HG03469 (cell line): Measurements from ENCODE around the gene CACNA1G.

Source experiments
- ATAC-seq: cut with Tn5 transposase; IDR thresholded peaks from one replicate; pipeline ENCODE4 v1.9.1; 2021; ENCODE audit warnings: mild to moderate bottlenecking, moderate library complexity, moderate number of reproducible peaks; ENCODE audit not compliant: unreplicated experiment

The CACNA1G gene

GRCh38 chr17:50642722-50643656, 82.5 kb downstream of the CACNA1G start:
- no peak for ATAC-seq

GRCh38 chr17:50645748-50646682, 85.5 kb downstream of the CACNA1G start:
- no peak for ATAC-seq

- ATAC-seq = no peak
Observed at GRCh38 chr17:50647187-50647586, 86.7 kb downstream of the CACNA1G start.

DNA sequence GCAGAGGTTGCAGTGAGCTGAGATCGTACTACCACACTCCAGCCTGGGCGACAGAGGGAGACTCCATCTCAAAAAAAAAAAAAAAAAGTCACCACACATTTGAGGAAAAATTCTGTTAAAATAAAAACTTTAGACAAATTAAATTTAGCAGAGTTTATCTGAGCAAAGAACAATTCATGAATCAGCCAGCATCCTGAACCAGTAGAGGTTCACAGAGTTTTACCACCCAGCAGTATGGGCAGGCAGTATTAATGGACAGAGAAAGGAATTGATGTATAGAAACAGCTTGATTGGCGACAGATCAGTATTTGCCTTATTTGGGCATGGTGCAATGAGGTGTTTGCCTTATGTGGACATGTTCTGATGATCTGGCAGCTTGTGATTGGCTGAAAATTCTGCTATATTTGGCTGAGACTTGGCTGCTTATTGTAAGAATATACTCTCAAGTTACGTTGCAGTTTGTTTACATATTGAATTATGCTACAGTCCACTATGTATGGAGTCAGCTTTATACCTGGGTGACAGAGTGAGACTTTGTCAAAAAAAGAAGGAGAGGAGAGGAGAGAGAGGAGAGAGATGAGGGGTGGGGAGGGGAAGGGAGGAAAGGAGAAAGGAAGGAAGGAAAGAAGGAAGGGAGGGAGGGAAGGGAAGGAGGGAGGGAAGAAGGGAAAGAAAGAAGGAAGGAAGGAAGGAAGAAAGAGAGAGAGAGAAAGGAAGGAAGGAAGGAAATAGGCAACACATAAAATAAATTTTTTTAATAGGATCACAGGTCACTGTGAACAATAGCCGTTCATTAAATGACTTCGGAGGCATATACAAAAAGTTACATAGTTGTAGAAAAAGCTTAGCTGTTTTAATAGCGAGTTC, 88.8 kb downstream of the CACNA1G start:
- ATAC-seq = no peak

GRCh38 chr17:50651661-50652060, 91.1 kb downstream of the CACNA1G start:
- no peak for ATAC-seq

DNA sequence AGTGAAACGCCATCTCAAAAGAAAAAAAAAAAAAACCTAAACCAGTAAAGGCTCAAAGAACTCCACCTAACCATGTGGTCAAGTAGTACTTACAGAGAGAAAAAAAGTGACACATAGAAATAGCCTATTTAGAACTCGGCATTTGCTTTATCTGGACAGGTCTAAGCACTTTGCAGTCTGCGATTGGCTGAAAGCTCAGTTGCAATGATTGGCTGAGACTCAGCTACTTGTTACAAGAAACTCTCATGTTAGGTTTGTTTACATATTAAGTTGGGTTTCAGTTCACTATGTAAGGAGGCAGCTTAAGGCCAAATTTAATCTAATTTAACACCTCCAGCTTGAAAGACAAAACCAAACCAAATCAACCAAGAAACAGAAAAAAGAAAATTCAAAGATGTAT, 93.2 kb downstream of the CACNA1G start:
- ATAC-seq = no peak

DNA sequence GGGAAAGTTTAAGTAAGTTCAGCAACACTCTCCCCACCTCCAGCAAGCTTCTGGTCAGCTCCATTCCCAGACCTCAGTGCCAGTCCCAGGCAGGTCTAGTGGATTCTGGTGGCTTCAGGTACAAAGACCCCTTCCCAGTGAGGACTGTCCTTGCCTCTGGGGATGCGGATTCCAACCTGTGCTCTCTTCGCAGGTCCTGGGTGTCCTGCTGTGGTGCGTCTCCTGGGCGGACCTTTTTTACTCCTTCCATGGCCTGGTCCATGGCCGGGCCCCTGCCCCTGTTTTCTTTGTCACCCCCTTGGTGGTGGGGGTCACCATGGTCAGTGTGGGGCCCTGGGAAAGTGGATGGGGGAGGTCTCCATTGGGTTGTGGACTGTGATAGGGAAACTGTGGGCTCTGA, 96.0 kb downstream of the CACNA1G start:
- no peak for ATAC-seq

- no peak for ATAC-seq
Observed at GRCh38 chr17:50657054-50657453, 96.5 kb downstream of the CACNA1G start.

- no peak for ATAC-seq
Observed at GRCh38 chr17:50657627-50658026, 97.1 kb downstream of the CACNA1G start.

- ATAC-seq = no peak
Observed at GRCh38 chr17:50658616-50659015, 98.1 kb downstream of the CACNA1G start.

GRCh38 chr17:50659179-50659578, 98.7 kb downstream of the CACNA1G start:
- ATAC-seq = no peak

DNA sequence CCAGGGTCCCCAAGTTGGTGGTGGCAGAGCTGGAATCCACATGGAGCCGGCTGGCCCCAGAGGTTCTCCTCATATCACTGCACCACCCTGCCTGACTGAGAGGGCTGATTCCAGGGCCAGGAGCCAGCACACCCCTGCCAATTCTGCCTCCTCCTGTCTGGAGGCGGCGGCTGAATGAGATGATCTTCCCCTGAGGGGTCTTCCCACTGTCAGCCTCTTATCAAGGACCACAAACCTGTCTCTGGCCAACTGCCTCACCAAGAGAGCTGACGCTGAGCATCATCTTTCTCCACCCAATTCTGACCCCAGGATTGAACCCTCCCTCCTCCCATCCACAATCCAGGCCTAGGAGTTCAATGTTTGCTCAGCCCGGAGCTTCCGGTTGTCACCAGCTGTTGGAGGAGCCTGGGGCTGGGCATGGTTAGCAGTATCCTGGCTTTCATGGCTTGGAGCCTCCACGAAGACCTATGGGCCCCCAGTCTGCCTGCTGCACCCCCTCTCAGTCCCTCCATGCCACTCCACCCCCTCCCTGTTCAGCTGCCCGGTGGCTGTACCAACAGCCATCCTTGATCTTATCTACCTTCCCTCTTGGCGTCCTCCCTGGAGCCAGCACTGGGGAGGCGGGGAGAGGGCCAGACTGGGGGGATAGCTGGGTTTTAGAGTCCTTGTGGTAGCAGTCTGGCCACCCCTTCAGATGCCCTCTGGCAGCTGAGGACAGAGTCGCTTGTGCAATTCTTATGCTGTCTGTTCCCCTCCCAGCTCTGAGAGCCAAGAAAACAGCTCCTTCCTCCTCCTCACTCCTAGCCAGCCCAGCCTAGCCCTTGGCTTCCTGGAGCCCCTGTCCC, 99.7 kb downstream of the CACNA1G start:
- no peak for ATAC-seq

DNA sequence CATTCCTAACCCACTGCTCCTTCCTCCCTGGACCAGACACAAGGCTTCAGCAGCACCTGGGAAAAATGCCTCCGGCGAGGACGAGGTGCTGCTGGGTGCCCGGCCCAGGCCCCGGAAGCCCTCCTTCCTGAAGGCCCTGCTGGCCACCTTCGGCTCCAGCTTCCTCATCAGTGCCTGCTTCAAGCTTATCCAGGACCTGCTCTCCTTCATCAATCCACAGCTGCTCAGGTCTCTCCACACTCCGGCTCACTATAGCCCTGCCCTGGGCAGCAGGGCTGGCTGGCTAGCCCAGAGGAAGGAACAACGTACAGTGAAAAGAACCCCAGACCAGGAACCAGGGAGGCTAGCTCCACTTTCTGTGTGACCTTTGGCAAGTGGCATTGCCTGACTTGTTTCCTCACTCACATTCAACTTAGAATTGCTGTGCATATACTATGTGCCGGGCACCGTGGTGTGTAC, 100.4 kb downstream of the CACNA1G start:
- ATAC-seq = no peak

DNA sequence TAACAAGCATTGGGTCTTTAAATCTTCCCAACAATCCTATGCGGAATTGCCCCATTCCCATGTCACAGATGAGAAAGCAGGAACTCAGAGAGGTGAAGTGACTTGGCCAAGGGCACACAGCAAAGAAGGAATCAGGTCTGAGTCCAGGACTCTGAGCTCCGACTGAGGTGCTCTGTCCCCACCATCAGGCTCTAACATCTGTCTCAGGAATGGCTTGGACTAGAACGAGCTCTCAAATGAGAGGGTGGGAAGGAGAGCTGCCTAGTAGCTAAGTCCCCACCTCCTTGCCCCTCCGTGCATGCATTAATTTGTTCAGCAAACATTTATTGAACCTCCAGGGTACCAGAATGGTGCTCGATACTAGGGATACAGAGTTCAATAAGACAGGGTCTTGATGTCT, 100.8 kb downstream of the CACNA1G start:
- no peak for ATAC-seq

GRCh38 chr17:50661795-50662391, 101.4 kb downstream of the CACNA1G start:
- no peak for ATAC-seq

- ATAC-seq = no peak
Observed at GRCh38 chr17:50662632-50663225, 102.2 kb downstream of the CACNA1G start.

DNA sequence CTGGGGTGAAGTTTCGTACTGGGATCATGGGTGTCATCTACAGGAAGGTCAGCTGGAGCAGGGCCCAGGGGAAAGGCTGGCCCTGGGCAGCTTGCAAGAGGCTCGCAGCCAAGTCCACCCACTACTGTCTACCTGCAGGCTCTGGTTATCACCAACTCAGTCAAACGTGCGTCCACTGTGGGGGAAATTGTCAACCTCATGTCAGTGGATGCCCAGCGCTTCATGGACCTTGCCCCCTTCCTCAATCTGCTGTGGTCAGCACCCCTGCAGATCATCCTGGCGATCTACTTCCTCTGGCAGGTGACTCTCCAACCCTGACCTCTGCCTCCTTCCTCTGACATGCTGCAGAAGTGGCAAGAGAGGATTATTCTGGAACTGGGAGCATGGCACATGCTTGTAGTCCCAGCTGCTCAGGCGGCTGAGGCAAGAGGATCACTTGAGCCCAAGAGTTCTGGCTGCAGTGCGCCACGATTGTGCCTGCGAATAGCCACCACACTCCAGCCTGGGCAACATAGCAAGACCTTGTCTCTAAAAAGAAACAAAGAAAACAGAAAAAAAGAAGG, 103.4 kb downstream of the CACNA1G start:
- ATAC-seq = no peak

DNA sequence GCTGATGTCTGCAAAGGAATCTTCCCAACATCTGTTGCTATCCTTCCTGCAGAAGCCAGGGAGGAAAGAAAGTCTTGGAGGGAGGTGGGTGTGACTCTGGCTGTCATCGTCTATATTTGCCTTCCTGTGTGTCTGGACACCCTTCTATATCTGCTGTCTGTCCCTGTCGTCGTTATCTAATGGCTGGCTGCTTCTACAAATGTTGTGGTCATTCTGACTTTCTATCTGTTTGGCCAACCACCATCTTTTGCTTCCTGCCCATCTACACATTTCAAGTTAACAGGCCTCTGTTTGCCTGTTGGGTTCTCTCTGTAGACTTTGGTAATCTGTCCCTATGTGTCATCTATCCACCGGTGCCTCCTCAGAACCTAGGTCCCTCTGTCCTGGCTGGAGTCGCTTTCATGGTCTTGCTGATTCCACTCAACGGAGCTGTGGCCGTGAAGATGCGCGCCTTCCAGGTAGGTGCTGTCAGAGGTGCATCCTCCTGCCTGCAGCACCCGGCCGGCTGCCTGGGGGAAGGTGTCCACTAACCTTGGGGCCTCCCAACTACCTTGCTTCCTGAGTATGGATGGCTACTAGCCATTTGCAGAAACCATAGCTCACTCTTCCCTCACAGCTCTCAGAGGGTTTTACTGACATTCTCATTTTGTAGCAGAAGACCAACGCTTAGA, 104.4 kb downstream of the CACNA1G start:
- no peak for ATAC-seq
